Gastroesophageal sphincter (tissue), 4 donors: ENCODE measurements around the gene RINL. TPM values are rescaled to one million over a fixed set of nuclear protein-coding genes. Genes with fewer than 3 reads are reported as not detected.

Source experiments
- ATAC-seq: fragments of 150-250 bp; one replicate; pipeline ENCODE4 v1.9.1; 2016; ENCODE audit warnings: mild to moderate bottlenecking, moderate library complexity
- H3K27ac ChIP-seq, 4 donors: fragments of 200-600 bp; sonication (generic) in 3 of 4; 1 replicate in 3 of 4; 2 replicates in 1 of 4; pipeline ENCODE4 v1.5.1; 2016 to 2019
- H3K27me3 ChIP-seq: fragments of 200-600 bp; sonication (generic); one replicate; pipeline ENCODE4 v1.5.1; 2019
- H3K36me3 ChIP-seq, 2 donors: fragments of 200-600 bp; sonication (generic); one replicate each; pipeline ENCODE4 v1.5.1; 2019; ENCODE audit warnings: control low read depth in 1 of 2
- H3K4me1 ChIP-seq, 3 donors: fragments of 200-600 bp; sonication (generic); 1 replicate in 2 of 3; 2 replicates in 1 of 3; pipeline ENCODE4 v1.5.1; 2016 to 2019; ENCODE audit warnings: control low read depth in 2 of 3
- H3K4me3 ChIP-seq, 2 donors: fragments of 200-600 bp; sonication (generic); one replicate each; pipeline ENCODE4 v1.5.1; 2019; ENCODE audit warnings: mild to moderate bottlenecking in 1 of 2, moderate library complexity in 1 of 2
- H3K9me3 ChIP-seq, 3 donors: fragments of 200-600 bp; sonication (generic); one replicate each; pipeline ENCODE4 v1.5.1; 2017 to 2019; ENCODE audit warnings: control low read depth in 2 of 3
- EP300 ChIP-seq: sonication (generic); formaldehyde crosslinking; IDR thresholded peaks from one replicate; pipeline ENCODE4 v1.6.1; 2017; ENCODE audit warnings: antibody characterized with exemption, mild to moderate bottlenecking
- POLR2A ChIP-seq, 2 donors: fragments of 450-650 bp; IDR thresholded peaks; one replicate each; pipeline ENCODE4 v1.6.1; 2017; ENCODE audit warnings: antibody characterized with exemption in 2 of 2, mild to moderate bottlenecking in 2 of 2, moderate library complexity in 1 of 2
- POLR2AphosphoS5 ChIP-seq: sonication (generic); formaldehyde crosslinking; IDR thresholded peaks from one replicate; pipeline ENCODE4 v1.6.1; 2017; ENCODE audit warnings: antibody characterized with exemption
- WGBS, 2 donors: methylation state at CpG; one replicate each; pipeline ENCODE4 v1.1.5; 2018; ENCODE audit warnings: low coverage in 1 of 2; 5-methylcytosine and 5-hydroxymethylcytosine counted together
- total RNA-seq, 4 donors: library from RNA; depleted of rRNA; stranded (reverse); fragments of >200 nt; gene quantifications; one replicate each; pipeline ENCODE4 v1.1.0, GENCODE V29; 2016
- TF ChIP-seq, protein P1 (sequence below), 4 experiments: fragments of 200-600 bp in 2 of 4; fragments of 450-650 bp in 2 of 4; sonication (generic) in 1 of 4; IDR thresholded peaks; one replicate each; pipeline ENCODE4 v1.5.1; 2017 to 2019; ENCODE audit warnings: antibody characterized with exemption in 4 of 4, mild to moderate bottlenecking in 2 of 4, moderate library complexity in 2 of 4

RINL gene
- total RNA-seq, 4 donors from 2014 or later: 1.2 to 8.2 (median 4.1) TPM

DNA sequence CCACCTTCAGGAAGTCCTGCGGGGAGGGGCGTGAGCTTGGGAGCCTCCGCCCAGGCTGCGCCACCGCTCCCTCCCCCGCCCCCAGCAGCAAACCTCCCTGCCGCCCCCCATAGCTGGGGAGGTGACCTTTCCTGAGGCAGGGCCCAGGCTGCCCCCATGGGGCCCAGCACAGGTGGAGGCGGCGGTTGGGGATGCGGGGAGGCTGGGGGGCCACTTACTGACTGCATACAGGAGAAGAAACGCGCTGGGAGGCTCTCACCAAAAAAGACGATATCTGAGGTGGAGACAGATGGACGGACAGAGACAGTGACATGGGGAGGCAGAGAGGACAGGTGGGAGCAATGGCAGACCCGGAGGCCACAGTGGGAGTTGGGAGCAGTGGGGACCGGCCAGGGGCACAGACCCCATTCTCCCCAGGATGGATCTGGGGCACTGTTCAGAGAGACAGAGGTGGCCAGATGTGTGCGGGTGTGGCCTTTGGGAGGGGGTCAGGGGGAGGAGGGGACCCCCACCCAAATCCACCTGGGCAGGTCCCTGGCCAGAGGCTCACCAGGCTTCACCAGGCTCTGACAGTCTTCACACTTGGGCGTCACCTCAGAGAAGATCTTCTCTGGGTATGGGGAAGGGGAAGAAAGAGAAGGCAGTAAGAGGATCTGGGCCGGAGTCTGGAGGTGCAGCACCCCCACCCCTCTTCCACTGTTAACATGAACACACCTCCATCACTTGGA is 3.0 kb upstream of the RINL start:
- Histone ChIP-seq H3K27me3 (no peaks in the 10 kb centered on the region), H3K27ac (no peak overlapping the region), H3K9me3 (no peaks in the 10 kb centered on the region), H3K4me1 (peaks cover 0 to 24% (median 3%) of the 10 kb centered on the region in 3 donors), H3K36me3 (peaks cover 0 to 60% of the 10 kb centered on the region in 2 donors), H3K4me3 (no peak overlapping the region)
- ATAC-seq: no peak
- TF ChIP-seq POLR2AphosphoS5 (no peak), EP300 (no peak), POLR2A (IDR thresholded peaks at IDR 0.05) (no peak)
- TF ChIP-seq, protein P1, sequence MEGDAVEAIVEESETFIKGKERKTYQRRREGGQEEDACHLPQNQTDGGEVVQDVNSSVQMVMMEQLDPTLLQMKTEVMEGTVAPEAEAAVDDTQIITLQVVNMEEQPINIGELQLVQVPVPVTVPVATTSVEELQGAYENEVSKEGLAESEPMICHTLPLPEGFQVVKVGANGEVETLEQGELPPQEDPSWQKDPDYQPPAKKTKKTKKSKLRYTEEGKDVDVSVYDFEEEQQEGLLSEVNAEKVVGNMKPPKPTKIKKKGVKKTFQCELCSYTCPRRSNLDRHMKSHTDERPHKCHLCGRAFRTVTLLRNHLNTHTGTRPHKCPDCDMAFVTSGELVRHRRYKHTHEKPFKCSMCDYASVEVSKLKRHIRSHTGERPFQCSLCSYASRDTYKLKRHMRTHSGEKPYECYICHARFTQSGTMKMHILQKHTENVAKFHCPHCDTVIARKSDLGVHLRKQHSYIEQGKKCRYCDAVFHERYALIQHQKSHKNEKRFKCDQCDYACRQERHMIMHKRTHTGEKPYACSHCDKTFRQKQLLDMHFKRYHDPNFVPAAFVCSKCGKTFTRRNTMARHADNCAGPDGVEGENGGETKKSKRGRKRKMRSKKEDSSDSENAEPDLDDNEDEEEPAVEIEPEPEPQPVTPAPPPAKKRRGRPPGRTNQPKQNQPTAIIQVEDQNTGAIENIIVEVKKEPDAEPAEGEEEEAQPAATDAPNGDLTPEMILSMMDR (IDR thresholded peaks at IDR 0.05): no peak
- 77 to 93% methylated on average over 2 to 6 of the region's 19 CpGs for WGBS, 2 donors

- Histone ChIP-seq H3K9me3 (no peaks in the 10 kb centered on the region), H3K27ac (no peak overlapping the region), H3K4me1 (peaks cover 0 to 16% (median 3%) of the 10 kb centered on the region in 3 donors), H3K4me3 (no peak overlapping the region), H3K36me3 (peaks cover 0 to 60% of the 10 kb centered on the region in 2 donors), H3K27me3 (no peaks in the 10 kb centered on the region)
- TF ChIP-seq POLR2AphosphoS5 (no peak), EP300 (no peak), POLR2A (IDR thresholded peaks at IDR 0.05) (no peak)
- TF ChIP-seq, protein P1 (IDR thresholded peaks at IDR 0.05): no peak
- no peak for ATAC-seq
- WGBS, 2 donors: 83 to 90% methylated on average over 2 to 5 of the region's 19 CpGs
Observed at GRCh38 chr19:38880076-38880881, 2.2 kb upstream of the RINL start.

DNA sequence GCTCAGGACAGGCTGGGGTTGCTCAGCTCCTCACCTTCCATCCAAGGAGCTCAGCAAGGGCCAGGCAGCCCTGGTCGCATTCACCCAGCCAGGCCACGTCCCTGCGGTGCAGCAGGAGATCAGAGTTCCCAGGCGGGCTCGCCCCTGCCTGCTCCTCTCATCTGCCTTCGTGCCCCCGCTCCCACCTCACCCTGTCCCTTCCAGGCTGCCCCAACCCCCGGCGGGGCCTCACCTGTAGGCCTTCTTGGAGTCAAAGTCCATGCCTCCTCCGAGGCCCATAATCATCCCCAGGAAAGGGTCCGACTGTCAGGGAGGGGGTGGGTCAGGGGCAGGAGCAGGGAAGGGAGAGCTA is 1.3 kb upstream of the RINL start:
- no peak for ATAC-seq

DNA sequence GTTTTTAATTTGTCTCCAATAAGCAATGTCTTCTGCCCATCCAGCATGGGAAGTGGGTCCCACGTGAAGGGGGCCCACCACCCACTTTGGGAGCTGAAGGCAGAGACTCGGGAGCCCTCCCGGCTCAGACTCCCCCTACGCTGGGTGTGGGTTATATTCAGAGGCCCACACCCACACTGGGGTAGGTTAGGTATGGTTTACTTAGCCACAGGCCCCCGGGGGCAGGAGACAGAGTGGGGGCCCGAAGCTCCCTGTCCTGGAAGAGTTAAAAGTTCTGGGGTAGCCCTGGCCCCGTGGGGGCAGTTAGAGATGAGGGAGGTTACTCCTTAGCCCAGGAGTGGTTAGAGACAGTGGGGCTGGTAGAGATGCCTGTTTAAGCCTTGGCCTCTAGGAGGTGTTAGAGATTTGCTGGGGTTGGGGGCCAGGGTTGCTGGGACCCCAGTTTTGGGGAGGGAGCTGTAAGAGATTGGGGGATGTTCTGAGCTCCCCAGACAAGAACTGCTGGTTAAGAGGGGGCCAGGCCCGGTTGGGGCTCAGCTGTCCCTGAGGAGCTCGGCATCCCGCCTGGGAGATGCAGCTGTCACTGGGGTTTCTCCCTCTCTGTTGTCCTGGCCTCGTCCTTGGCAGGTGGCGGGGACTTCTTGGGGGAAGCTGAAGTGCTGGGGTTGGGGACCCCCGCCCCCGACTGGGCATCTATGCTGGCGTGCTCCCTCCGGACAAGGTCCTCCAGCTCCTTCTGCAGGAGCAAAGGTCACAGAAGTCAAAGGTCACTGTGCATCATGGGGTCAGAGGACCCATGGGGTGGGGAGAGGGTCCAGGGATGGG is 712 bp upstream of the RINL start:
- Histone ChIP-seq H3K27me3 (no peaks in the 10 kb centered on the region), H3K9me3 (no peaks in the 10 kb centered on the region), H3K4me1 (peaks cover 0 to 14% (median 3%) of the 10 kb centered on the region in 3 donors), H3K4me3 (no peak overlapping the region), H3K27ac (peak overlapping the region in 3 of 4 donors; percentile 3 to 43 (median 41)), H3K36me3 (peaks cover 0 to 54% of the 10 kb centered on the region in 2 donors)
- TF ChIP-seq, protein P1 (IDR thresholded peaks at IDR 0.05): no peak
- TF ChIP-seq POLR2A (IDR thresholded peaks at IDR 0.05): no peak
- TF ChIP-seq EP300: no peak
- no peak for TF ChIP-seq POLR2AphosphoS5
- WGBS, 2 donors: 20% methylated on average over 1 of the region's 16 CpGs; no CpG with 5 or more reads in 1 of the 2 donors
- ATAC-seq: no peak

More for the DNA sequence above, 1.3 kb upstream of the RINL start:
- Histone ChIP-seq H3K4me3 (no peak overlapping the region), H3K4me1 (peaks cover 0 to 14% (median 3%) of the 10 kb centered on the region in 3 donors), H3K27ac (no peak overlapping the region), H3K27me3 (no peaks in the 10 kb centered on the region), H3K36me3 (peaks cover 0 to 54% of the 10 kb centered on the region in 2 donors), H3K9me3 (no peaks in the 10 kb centered on the region)
- 83% methylated on average over 2 of the region's 11 CpGs; no CpG with 5 or more reads in 1 of the 2 donors for WGBS, 2 donors
- TF ChIP-seq POLR2A (IDR thresholded peaks at IDR 0.05) (no peak), POLR2AphosphoS5 (no peak), EP300 (no peak)
- TF ChIP-seq, protein P1 (IDR thresholded peaks at IDR 0.05): no peak
